Karpas-422 (cell line): ENCODE results near the gene USP17L24. TPM values are rescaled to one million over a fixed set of nuclear protein-coding genes. Genes with fewer than 3 reads are reported as not detected.
"Not testable (repeated sequence)": the region's sequence is repeated elsewhere in the genome, so short reads cannot be mapped to it uniquely, and the experiment has no call there.

Experiments used
- DNase-seq: peaks from one replicate; pipeline ENCODE4 v3.0.0-alpha.2; 2015
- H2AFZ ChIP-seq: fragments of 200-600 bp; sonication (generic); 2 replicates; pipeline ENCODE4 v1.6.1; 2014; ENCODE audit warnings: antibody characterized with exemption, low read length, mixed read lengths
- H3K27ac ChIP-seq: fragments of 200-600 bp; sonication (generic); 2 replicates; pipeline ENCODE4 v1.5.1; 2014; ENCODE audit warnings: mild to moderate bottlenecking, low read length, moderate library complexity
- H3K27me3 ChIP-seq: fragments of 200-600 bp; sonication (generic); 2 replicates; pipeline ENCODE4 v1.6.1; 2014; ENCODE audit warnings: low read length, mixed read lengths
- H3K36me3 ChIP-seq: fragments of 200-600 bp; sonication (generic); 2 replicates; pipeline ENCODE4 v1.6.1; 2014; ENCODE audit warnings: low read length, mixed read lengths; ENCODE audit not compliant: insufficient read depth
- H3K4me1 ChIP-seq: fragments of 200-600 bp; sonication (generic); 2 replicates; pipeline ENCODE4 v1.6.1; 2014; ENCODE audit warnings: mild to moderate bottlenecking, low read length, mixed read lengths
- H3K4me2 ChIP-seq: fragments of 200-600 bp; sonication (generic); 2 replicates; pipeline ENCODE4 v1.6.1; 2014; ENCODE audit warnings: low read length, low read depth, mild to moderate bottlenecking; ENCODE audit not compliant: poor library complexity, severe bottlenecking
- H3K4me3 ChIP-seq: fragments of 200-600 bp; sonication (generic); 2 replicates; pipeline ENCODE4 v1.5.1; 2014; ENCODE audit warnings: mild to moderate bottlenecking, antibody characterized with exemption, low read length, mixed read lengths
- H3K79me2 ChIP-seq: fragments of 200-600 bp; sonication (generic); 2 replicates; pipeline ENCODE4 v1.6.1; 2014; ENCODE audit warnings: mild to moderate bottlenecking, low read length, mixed read lengths
- H3K9ac ChIP-seq: fragments of 200-600 bp; sonication (generic); 2 replicates; pipeline ENCODE4 v1.6.0; 2014; ENCODE audit warnings: low read length
- H3K9me2 ChIP-seq: fragments of 200-600 bp; sonication (generic), shearing (Covaris generic); replicated peaks from 2 replicates; pipeline ENCODE4 v1.6.0; 2014; ENCODE audit warnings: mild to moderate bottlenecking, low read length, moderate library complexity; ENCODE audit not compliant: insufficient read depth
- H3K9me3 ChIP-seq: fragments of 300-700, 200-600 bp; sonication (generic); 2 replicates; pipeline ENCODE4 v1.6.1; 2014; ENCODE audit warnings: low read length, mixed read lengths
- H4K20me1 ChIP-seq: fragments of 200-600 bp; sonication (generic); 2 replicates; pipeline ENCODE4 v1.6.1; 2014; ENCODE audit warnings: mild to moderate bottlenecking, antibody characterized with exemption, low read length, low read depth; ENCODE audit not compliant: insufficient read depth
- total RNA-seq: library from RNA; depleted of rRNA; stranded (reverse); fragments of >200 nt; shearing (Covaris generic); gene quantifications from 2 replicates; pipeline ENCODE4 v1.2.3, GENCODE V29; 2014; ENCODE audit warnings: low replicate concordance; rRNA removed

The USP17L24 gene, protein sequence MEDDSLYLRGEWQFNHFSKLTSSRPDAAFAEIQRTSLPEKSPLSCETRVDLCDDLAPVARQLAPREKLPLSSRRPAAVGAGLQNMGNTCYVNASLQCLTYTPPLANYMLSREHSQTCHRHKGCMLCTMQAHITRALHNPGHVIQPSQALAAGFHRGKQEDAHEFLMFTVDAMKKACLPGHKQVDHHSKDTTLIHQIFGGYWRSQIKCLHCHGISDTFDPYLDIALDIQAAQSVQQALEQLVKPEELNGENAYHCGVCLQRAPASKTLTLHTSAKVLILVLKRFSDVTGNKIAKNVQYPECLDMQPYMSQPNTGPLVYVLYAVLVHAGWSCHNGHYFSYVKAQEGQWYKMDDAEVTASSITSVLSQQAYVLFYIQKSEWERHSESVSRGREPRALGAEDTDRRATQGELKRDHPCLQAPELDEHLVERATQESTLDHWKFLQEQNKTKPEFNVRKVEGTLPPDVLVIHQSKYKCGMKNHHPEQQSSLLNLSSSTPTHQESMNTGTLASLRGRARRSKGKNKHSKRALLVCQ
- not detected in 2 replicates for total RNA-seq

DNA sequence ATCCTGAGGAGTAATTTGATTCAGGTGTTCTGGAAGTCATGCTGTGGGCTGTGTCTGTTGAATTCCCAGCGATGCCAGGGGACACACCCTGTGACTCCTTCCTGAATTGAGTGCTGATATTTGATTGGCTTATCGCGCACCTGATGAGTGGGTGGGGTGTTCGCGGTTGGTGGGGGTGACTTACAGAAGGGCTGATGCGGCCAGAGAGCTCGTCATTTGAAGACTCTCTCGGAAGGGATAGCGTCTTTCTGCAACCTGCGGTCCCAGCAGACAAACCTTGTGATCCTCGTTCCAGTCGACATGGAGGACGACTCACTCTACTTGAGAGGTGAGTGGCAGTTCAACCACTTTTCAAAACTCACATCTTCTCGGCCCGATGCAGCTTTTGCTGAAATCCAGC is at the start of gene USP17L24:
Gene USP17L24, plus strand, starts transcription at position 301 of the 400 bp plus-strand sequence. Its CDS starts 0 bp downstream, at position 301.
- H3K9ac ChIP-seq, H3K79me2 ChIP-seq, H3K9me2 ChIP-seq, H3K36me3 ChIP-seq, DNase-seq, H3K4me2 ChIP-seq, H3K27me3 ChIP-seq, H2AFZ ChIP-seq, H3K9me3 ChIP-seq, H4K20me1 ChIP-seq, H3K27ac ChIP-seq, H3K4me3 ChIP-seq, H3K4me1 ChIP-seq: not testable (repeated sequence)

DNA sequence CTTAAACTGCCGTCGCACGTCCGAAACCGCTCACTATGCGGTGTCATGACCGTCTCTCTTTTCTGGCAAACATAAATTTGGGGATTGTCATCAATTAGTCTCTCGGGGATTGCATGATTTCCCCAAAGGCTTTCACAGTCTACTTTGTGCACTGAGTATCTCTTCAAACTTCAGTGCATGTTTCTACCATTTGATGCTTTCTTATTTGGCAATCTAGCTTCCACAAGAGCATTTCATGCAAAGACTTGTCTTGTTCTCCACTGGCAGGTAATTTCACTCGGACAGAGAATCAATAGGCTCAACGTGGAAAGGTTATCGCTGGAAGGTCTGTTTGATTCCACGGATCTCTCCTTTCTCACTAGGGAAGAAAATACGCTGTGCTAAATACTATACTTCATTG is 774 bp upstream of the USP17L24 start:
- H3K27me3 ChIP-seq, H4K20me1 ChIP-seq, H3K9me2 ChIP-seq, H2AFZ ChIP-seq, H3K36me3 ChIP-seq, DNase-seq, H3K79me2 ChIP-seq, H3K9ac ChIP-seq, H3K4me1 ChIP-seq, H3K9me3 ChIP-seq, H3K27ac ChIP-seq, H3K4me3 ChIP-seq, H3K4me2 ChIP-seq: not testable (repeated sequence)

DNA sequence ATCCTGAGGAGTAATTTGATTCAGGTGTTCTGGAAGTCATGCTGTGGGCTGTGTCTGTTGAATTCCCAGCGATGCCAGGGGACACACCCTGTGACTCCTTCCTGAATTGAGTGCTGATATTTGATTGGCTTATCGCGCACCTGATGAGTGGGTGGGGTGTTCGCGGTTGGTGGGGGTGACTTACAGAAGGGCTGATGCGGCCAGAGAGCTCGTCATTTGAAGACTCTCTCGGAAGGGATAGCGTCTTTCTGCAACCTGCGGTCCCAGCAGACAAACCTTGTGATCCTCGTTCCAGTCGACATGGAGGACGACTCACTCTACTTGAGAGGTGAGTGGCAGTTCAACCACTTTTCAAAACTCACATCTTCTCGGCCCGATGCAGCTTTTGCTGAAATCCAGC is 4.6 kb downstream of the USP17L24 start, which contains the start of gene USP17L25:
Gene USP17L25, plus strand, starts transcription at position 301 of the 400 bp plus-strand sequence. Its CDS starts 0 bp downstream, at position 301.
- H3K9me2 ChIP-seq, H3K27me3 ChIP-seq, H3K9me3 ChIP-seq, DNase-seq, H3K4me3 ChIP-seq, H3K4me2 ChIP-seq, H4K20me1 ChIP-seq, H2AFZ ChIP-seq, H3K9ac ChIP-seq, H3K36me3 ChIP-seq, H3K27ac ChIP-seq, H3K79me2 ChIP-seq, H3K4me1 ChIP-seq: not testable (repeated sequence)

DNA sequence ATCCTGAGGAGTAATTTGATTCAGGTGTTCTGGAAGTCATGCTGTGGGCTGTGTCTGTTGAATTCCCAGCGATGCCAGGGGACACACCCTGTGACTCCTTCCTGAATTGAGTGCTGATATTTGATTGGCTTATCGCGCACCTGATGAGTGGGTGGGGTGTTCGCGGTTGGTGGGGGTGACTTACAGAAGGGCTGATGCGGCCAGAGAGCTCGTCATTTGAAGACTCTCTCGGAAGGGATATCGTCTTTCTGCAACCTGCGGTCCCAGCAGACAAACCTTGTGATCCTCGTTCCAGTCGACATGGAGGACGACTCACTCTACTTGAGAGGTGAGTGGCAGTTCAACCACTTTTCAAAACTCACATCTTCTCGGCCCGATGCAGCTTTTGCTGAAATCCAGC is 9.4 kb downstream of the USP17L24 start, which contains the start of gene USP17L26:
Gene USP17L26, plus strand, starts transcription at position 301 of the 400 bp plus-strand sequence. Its CDS starts 0 bp downstream, at position 301.
- H3K27ac ChIP-seq, H4K20me1 ChIP-seq, H3K4me3 ChIP-seq, H3K9me2 ChIP-seq, DNase-seq, H3K4me2 ChIP-seq, H3K9me3 ChIP-seq, H3K4me1 ChIP-seq, H3K79me2 ChIP-seq, H3K9ac ChIP-seq, H3K27me3 ChIP-seq, H3K36me3 ChIP-seq, H2AFZ ChIP-seq: not testable (repeated sequence)

DNA sequence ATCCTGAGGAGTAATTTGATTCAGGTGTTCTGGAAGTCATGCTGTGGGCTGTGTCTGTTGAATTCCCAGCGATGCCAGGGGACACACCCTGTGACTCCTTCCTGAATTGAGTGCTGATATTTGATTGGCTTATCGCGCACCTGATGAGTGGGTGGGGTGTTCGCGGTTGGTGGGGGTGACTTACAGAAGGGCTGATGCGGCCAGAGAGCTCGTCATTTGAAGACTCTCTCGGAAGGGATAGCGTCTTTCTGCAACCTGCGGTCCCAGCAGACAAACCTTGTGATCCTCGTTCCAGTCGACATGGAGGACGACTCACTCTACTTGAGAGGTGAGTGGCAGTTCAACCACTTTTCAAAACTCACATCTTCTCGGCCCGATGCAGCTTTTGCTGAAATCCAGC is 14.1 kb downstream of the USP17L24 start, which contains the start of gene USP17L5:
Gene USP17L5, plus strand, starts transcription at position 301 of the 400 bp plus-strand sequence. Its CDS starts 0 bp downstream, at position 301.
- not testable (repeated sequence) for H3K27me3 ChIP-seq, H3K36me3 ChIP-seq, DNase-seq, H3K79me2 ChIP-seq, H3K4me3 ChIP-seq, H3K9ac ChIP-seq, H3K27ac ChIP-seq, H3K9me3 ChIP-seq, H3K4me2 ChIP-seq, H2AFZ ChIP-seq, H3K9me2 ChIP-seq, H3K4me1 ChIP-seq, H4K20me1 ChIP-seq

DNA sequence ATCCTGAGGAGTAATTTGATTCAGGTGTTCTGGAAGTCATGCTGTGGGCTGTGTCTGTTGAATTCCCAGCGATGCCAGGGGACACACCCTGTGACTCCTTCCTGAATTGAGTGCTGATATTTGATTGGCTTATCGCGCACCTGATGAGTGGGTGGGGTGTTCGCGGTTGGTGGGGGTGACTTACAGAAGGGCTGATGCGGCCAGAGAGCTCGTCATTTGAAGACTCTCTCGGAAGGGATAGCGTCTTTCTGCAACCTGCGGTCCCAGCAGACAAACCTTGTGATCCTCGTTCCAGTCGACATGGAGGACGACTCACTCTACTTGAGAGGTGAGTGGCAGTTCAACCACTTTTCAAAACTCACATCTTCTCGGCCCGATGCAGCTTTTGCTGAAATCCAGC is 18.9 kb downstream of the USP17L24 start, which contains the start of gene USP17L27:
Gene USP17L27, plus strand, starts transcription at position 301 of the 400 bp plus-strand sequence. Its CDS starts 0 bp downstream, at position 301.
- H3K27me3 ChIP-seq, H3K4me1 ChIP-seq, H4K20me1 ChIP-seq, H3K9ac ChIP-seq, H2AFZ ChIP-seq, H3K4me2 ChIP-seq, H3K4me3 ChIP-seq, H3K79me2 ChIP-seq, H3K9me2 ChIP-seq, H3K36me3 ChIP-seq, DNase-seq, H3K9me3 ChIP-seq, H3K27ac ChIP-seq: not testable (repeated sequence)

DNA sequence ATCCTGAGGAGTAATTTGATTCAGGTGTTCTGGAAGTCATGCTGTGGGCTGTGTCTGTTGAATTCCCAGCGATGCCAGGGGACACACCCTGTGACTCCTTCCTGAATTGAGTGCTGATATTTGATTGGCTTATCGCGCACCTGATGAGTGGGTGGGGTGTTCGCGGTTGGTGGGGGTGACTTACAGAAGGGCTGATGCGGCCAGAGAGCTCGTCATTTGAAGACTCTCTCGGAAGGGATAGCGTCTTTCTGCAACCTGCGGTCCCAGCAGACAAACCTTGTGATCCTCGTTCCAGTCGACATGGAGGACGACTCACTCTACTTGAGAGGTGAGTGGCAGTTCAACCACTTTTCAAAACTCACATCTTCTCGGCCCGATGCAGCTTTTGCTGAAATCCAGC is 23.6 kb downstream of the USP17L24 start, which contains the start of gene USP17L28:
Gene USP17L28, plus strand, starts transcription at position 301 of the 400 bp plus-strand sequence. Its CDS starts 0 bp downstream, at position 301.
- H3K36me3 ChIP-seq, H3K27ac ChIP-seq, H2AFZ ChIP-seq, H3K4me3 ChIP-seq, H3K9ac ChIP-seq, H3K4me1 ChIP-seq, H4K20me1 ChIP-seq, H3K27me3 ChIP-seq, H3K9me3 ChIP-seq, H3K79me2 ChIP-seq, H3K4me2 ChIP-seq, DNase-seq, H3K9me2 ChIP-seq: not testable (repeated sequence)

DNA sequence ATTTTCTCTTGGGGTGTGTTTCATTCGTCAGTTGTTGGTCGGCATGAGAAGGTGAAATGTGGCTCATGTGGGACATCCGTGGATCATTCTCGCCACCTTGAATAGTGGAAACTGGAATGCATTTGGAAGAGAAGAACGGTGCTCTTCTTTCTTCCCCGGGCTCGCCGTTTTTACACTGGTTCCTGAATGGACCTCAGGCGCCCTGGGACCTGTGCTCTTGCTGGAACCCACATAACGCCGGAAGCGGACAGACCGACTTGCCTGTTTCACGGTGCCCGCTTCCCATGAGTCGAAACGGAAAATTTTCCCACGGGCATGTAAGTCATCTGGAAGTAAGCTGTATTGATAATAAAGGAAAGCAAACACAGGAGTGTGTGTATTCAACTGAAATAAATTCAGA is 25.9 kb downstream of the USP17L24 start:
- not testable (repeated sequence) for DNase-seq

More for the DNA sequence above, 25.9 kb downstream of the USP17L24 start:
- H3K9me2 ChIP-seq, H3K27ac ChIP-seq, H3K79me2 ChIP-seq, H3K9me3 ChIP-seq, H3K36me3 ChIP-seq, H3K27me3 ChIP-seq, H3K9ac ChIP-seq, H2AFZ ChIP-seq, H3K4me2 ChIP-seq, H3K4me1 ChIP-seq, H4K20me1 ChIP-seq, H3K4me3 ChIP-seq: not testable (repeated sequence)
